ENCODE data around the gene MTHFS.

The MTHFS gene

DNA sequence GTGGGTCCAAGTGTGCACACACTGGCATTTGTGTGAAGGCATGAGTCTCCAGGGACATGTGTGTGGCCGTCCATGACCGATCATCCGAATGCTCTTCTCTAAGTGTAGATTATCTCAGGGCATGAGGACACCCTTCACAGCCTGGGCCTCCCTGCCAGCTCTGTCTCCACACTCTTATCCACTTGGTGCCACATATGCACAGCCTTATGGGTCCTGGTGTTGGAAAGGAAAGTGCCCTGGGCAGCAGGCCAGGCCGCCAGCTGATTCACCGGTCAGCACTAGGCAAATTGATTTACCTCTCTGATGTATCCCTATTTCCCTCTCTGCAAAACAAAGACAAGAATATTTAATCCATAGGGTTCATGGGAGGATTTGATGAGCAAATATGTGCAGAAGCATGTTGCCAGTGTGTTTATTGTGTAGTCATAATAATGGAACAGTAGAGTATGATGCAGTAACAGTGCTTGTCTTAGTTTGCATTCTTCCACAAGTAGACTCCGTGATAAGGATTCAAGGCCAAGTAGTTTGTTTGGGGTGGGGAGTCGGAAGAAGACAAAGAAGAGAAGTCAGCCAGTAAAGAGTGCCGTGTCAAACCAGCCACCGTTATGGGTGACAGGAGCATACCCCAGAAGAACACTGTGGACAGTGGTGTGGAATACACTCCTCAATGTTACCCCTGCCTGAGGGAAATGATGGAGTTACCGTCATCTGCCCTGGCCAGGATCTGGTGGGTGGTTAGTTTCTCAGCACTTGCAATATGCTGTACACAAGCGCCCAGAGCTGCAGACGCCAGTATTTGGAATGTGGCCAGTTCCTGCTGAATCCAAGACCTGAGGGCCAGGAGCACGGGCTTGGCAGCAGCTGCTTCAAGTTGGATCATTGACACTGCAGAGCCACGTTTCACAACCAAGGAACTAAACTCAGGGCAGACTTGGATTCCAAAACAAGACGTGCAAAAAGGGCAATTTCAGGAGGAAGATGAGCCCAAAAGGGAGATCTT lies 85.1 kb downstream of the MTHFS start:
- DNase-seq = no peak

- no peak for DNase-seq
These were observed 92.0 kb downstream of the MTHFS start for GRCh38 chr15:79804838-79805237.

GRCh38 chr15:79798311-79798710 lies 98.5 kb downstream of the MTHFS start:
- no peak for DNase-seq

Data from NCI-H1417 treated with DMSO at 0.1 percent for 48 hours (cell line).